ENCODE measurements around the gene FOXP1.

- TF ChIP-seq CTCF (IDR thresholded peaks at IDR 0.05) (no peak), POLR2A (IDR thresholded peaks at IDR 0.05) (no peak)
Measured at GRCh38 chr3:71585131-71585530, 1.6 kb upstream of the FOXP1 start.

All from breast epithelium (tissue), 3 donors.